Heart right ventricle (tissue), 16 donors: ENCODE measurements around the gene MIXL1. TPM values are rescaled to one million over a fixed set of nuclear protein-coding genes. Genes with fewer than 3 reads are reported as not detected.
"Not testable (repeated sequence)": the region's sequence is repeated elsewhere in the genome, so short reads cannot be mapped to it uniquely, and the experiment has no call there.

Experiments
- ATAC-seq, 8 donors: fragments of 200-7000 bp; cut with Tn5 transposase; one replicate each; pipeline ENCODE4 v1.9.1; 2020; ENCODE audit warnings: mild to moderate bottlenecking in 8 of 8, moderate library complexity in 8 of 8, moderate number of reproducible peaks in 1 of 8
- DNase-seq, 2 donors: peaks; one replicate each; pipeline ENCODE4 v3.0.0-alpha.2; 2020
- H3K27ac ChIP-seq, 10 donors: fragments of 200-600 bp; sonication (generic) in 2 of 10; one replicate each; pipeline versions ENCODE4 v1.5.0 to v1.8.0; 2020 to 2022; ENCODE audit warnings: mild to moderate bottlenecking in 3 of 10
- H3K27me3 ChIP-seq, 7 donors: fragments of 200-600 bp; one replicate each; pipeline ENCODE4 v1.8.0; 2021 to 2022; ENCODE audit warnings: mild to moderate bottlenecking in 2 of 7
- H3K36me3 ChIP-seq, 9 donors: fragments of 200-600 bp; sonication (generic) in 1 of 9; one replicate each; pipeline versions ENCODE4 v1.5.0 to v1.8.0; 2020 to 2022; ENCODE audit warnings: mild to moderate bottlenecking in 2 of 9
- H3K4me1 ChIP-seq, 9 donors: fragments of 200-600 bp; sonication (generic) in 1 of 9; one replicate each; pipeline versions ENCODE4 v1.5.0 to v1.8.0; 2020 to 2022; ENCODE audit warnings: mild to moderate bottlenecking in 4 of 9
- H3K4me3 ChIP-seq, 10 donors: fragments of 200-600 bp; sonication (generic) in 2 of 10; one replicate each; pipeline versions ENCODE4 v1.5.0 to v1.8.0; 2020 to 2022; ENCODE audit warnings: mild to moderate bottlenecking in 7 of 10, moderate library complexity in 2 of 10
- H3K9me3 ChIP-seq, 11 donors: fragments of 200-600 bp in 10 of 11; sonication (generic) in 2 of 11; one replicate each; pipeline versions ENCODE4 v1.5.0 to v1.8.0; 2013 to 2022; ENCODE audit warnings: mild to moderate bottlenecking in 2 of 11, control low read depth in 1 of 11, moderate library complexity in 1 of 11
- CTCF ChIP-seq, 9 donors: fragments of 200-600 bp; sonication (generic) in 2 of 9; IDR thresholded peaks; one replicate each; pipeline versions ENCODE4 v1.5.0 to v1.8.0; 2021 to 2022; ENCODE audit warnings: antibody characterized with exemption in 9 of 9, mild to moderate bottlenecking in 5 of 9, moderate library complexity in 1 of 9
- WGBS, 2 donors: extraction: QIAGEN DNeasy Blood & Tissue Kit; methylation state at CpG; one replicate each; pipeline ENCODE4 v1.1.7; 2013; ENCODE audit warnings: inconsistent platforms in 1 of 2; 5-methylcytosine and 5-hydroxymethylcytosine counted together
- intact Hi-C, 10 donors: fragments of 100-400 bp; cut with DNase I; formaldehyde crosslinking; loops; one replicate each; pipeline versions ENCODE4 v1.11.1 to v1.14.2; 2022
- polyA plus RNA-seq, 2 donors: library from polyadenylated mRNA; stranded (reverse); fragments of 200-250 nt; gene quantifications; one replicate each; pipeline ENCODE4 v1.2.3, GENCODE V29; 2013
- total RNA-seq, 10 donors: library from RNA; stranded (reverse); fragmentation: NEBNext Ultra II Directional in 3 of 10; extraction: Animal tissue kit (Norgen Biotek cat#: 25700) in 3 of 10; gene quantifications; one replicate each; pipeline versions ENCODE4 v1.2.1 to v1.2.4, GENCODE V29; 2021 to 2023
- donor health status: Arrhythmogenic right ventricular cardiomyopathy.
- donor health status: ischemic (EF 13 %, LVEDD 7.1; RV severe dilation, severe dysfunction).
- donor health status: healthy with polysubstance abuse.
- donor health status: DM: no; HTN: yes; CAD: no.
- donor health status: DM: no; HTN: no; CAD: no.
- donor health status: ischemic (EF 25% LVEDD 6.9; RV normal size, moderate dysfunction).
- donor health status: ischemic (EF 25% LVEDD 5.7; RV mildly dilated, moderate dysfunction).
- donor health status: healthy.
- donor health status: DM: yes; HTN: yes; CAD: no.
- donor health status: Ischemic cardiomyopathy.
- donor health status: ischemic (EF 35%, LVEDD 5.7; RV mildly dilated, moderate dysfunction).
- donor health status: nonischemic (EF 11% LVEDD 7.7; RV severe dilation, severe dysfunction).
- donor health status: DM: yes; HTN: yes; CAD: no.
- donor health status: PGD.
- donor health status: ischemic (EF 29% LVEDD 5.4; RV normal size, mild dysfunction).
- donor health status: nonischemic (EF 23%, LVEDD 6.1; RV moderate dilation, normal function).

Gene MIXL1
- total and polyA plus RNA-seq, 12 donors: 0.01 to 0.37 (median 0.30) TPM; not detected in 8

- intact Hi-C loops: no loop called here
- Histone ChIP-seq H3K36me3 (peaks cover 0 to 39% (median 5%) of the 10 kb centered on the region in 9 donors), H3K27ac (no peak overlapping the region), H3K27me3 (no peaks in the 10 kb centered on the region), H3K4me1 (no peaks in the 10 kb centered on the region), H3K9me3 (peaks cover 0 to 16% (median 10%) of the 10 kb centered on the region in 11 donors), H3K4me3 (no peak overlapping the region)
- no peak for ATAC-seq
- TF ChIP-seq CTCF (IDR thresholded peaks at IDR 0.05): no peak
- 84% methylated on average over 3 of the region's 3 CpGs for WGBS, 2 donors
- DNase-seq: no peak
These were observed 31.9 kb downstream of the MIXL1 start for GRCh38 chr1:226255380-226255779.

- no peaks in the 10 kb centered on the region for H3K27me3 ChIP-seq
- no peak overlapping the region for H3K27ac ChIP-seq
- no peak overlapping the region for H3K4me3 ChIP-seq
- no peak for DNase-seq
- no peak for ATAC-seq
- 94 to 97% methylated on average over 1 of the region's 1 CpG for WGBS, 2 donors
- peaks cover 0 to 79% (median 8%) of the 10 kb centered on the region in 9 donors for H3K36me3 ChIP-seq
- peaks cover 0 to 33% (median 11%) of the 10 kb centered on the region in 11 donors for H3K9me3 ChIP-seq
- intact Hi-C loops: no loop called here
- H3K4me1 ChIP-seq: no peaks in the 10 kb centered on the region
- TF ChIP-seq CTCF (IDR thresholded peaks at IDR 0.05): no peak
These were observed 38.4 kb downstream of the MIXL1 start for GRCh38 chr1:226261818-226262217.

- ATAC-seq (no peak), DNase-seq (no peak)
- peaks cover 0 to 18% (median 0%) of the 10 kb centered on the region in 9 donors for H3K4me1 ChIP-seq
- no peaks in the 10 kb centered on the region for H3K27me3 ChIP-seq
- peak overlapping the region in 1 of 10 donors; percentile 8 for H3K27ac ChIP-seq
- H3K9me3 ChIP-seq: no peaks in the 10 kb centered on the region
- intact Hi-C loops: no loop called here
- 74 to 75% methylated on average over 3 of the region's 3 CpGs for whole genome bisulfite sequencing, 2 donors
- peaks cover 0 to 44% (median 4%) of the 10 kb centered on the region in 9 donors for H3K36me3 ChIP-seq
- TF ChIP-seq CTCF (IDR thresholded peaks at IDR 0.05): no peak
- no peak overlapping the region for H3K4me3 ChIP-seq
These were observed 45.1 kb downstream of the MIXL1 start for GRCh38 chr1:226268421-226269124.

GRCh38 chr1:226272233-226272902 is 48.9 kb downstream of the MIXL1 start:
- ATAC-seq: peak; percentile 33 to 75 (median 62)
- peaks cover 0 to 26% (median 0%) of the 10 kb centered on the region in 9 donors for H3K36me3 ChIP-seq
- H3K4me3 ChIP-seq, H3K27me3 ChIP-seq, DNase-seq, intact Hi-C loops, H3K9me3 ChIP-seq: not testable (repeated sequence)
- H3K27ac ChIP-seq: peak overlapping the region in 6 of 10 donors; percentile 71 to 77 (median 74)
- peaks cover 0 to 24% (median 3%) of the 10 kb centered on the region in 9 donors for H3K4me1 ChIP-seq
- WGBS, 2 donors: 50 to 57% methylated on average over 8 of the region's 8 CpGs
